ENCODE measurements around the gene PAX5.

Gene PAX5

DNA sequence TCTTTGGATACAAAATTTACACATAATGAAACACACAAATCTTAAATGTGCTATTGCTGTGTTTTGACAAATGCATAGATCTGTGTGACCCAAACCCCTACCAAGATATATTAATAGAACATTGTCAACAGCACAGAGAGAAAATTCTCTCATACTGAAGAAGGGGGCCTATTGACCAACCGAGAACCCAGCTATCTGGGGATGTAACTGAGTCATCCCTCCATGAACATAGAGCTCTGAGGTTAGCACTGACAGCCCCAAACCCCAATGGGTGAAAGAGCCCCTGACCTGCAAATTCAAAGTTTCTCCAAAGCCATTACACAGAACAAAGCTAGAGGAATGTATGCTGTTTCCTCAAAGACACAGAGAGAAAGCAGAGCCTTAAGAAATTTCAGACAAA is 180.8 kb downstream of the PAX5 start:
- Histone ChIP-seq H3K4me3 (ENCODE audit: insufficient read depth, low read depth, low read length, poor library complexity, severe bottlenecking) (no peak overlapping the region), H3K27me3 (replicated peaks; ENCODE audit: control insufficient read depth, insufficient read depth, low read length, poor library complexity, severe bottlenecking) (no peaks in the 10 kb centered on the region), H3K36me3 (ENCODE audit: control insufficient read depth, insufficient read depth, low read length) (no peaks in the 10 kb centered on the region), H3K4me1 (ENCODE audit: control insufficient read depth, insufficient read depth, low read length, poor library complexity, severe bottlenecking) (no peaks in the 10 kb centered on the region), H3K27ac (ENCODE audit: insufficient read depth, low read length, poor library complexity, severe bottlenecking) (no peak overlapping the region), H3K9me3 (ENCODE audit: control insufficient read depth, low read length) (no peaks in the 10 kb centered on the region)
- DNase-seq = no peak

DNA sequence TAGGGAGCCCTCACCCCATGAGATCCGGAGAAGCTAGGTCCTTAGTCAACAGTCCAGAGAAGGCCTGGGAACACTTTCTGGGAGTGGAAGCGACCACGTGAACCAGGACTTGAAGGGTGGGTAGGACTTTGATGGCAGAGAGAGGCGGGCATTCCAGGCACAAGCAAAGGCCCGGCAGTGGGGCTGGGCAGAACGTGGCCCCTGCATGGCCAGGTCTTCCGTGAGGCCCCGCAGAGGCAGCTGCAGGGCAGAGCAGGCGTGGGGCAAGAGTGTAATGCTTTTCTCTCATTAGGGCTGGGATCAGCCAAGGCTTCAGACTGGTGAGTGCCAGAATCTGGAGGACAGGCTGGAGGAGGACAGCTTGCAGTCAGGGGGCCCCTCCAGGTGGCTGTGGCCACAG is 184.1 kb downstream of the PAX5 start:
- DNase-seq = no peak
- no peaks in the 10 kb centered on the region for H3K36me3 ChIP-seq (ENCODE audit: control insufficient read depth, insufficient read depth, low read length)
- no peaks in the 10 kb centered on the region for H3K4me1 ChIP-seq (ENCODE audit: control insufficient read depth, insufficient read depth, low read length, poor library complexity, severe bottlenecking)
- no peaks in the 10 kb centered on the region for H3K27me3 ChIP-seq (replicated peaks; ENCODE audit: control insufficient read depth, insufficient read depth, low read length, poor library complexity, severe bottlenecking)
- no peak overlapping the region for H3K4me3 ChIP-seq (ENCODE audit: insufficient read depth, low read depth, low read length, poor library complexity, severe bottlenecking)
- no peak overlapping the region for H3K27ac ChIP-seq (ENCODE audit: insufficient read depth, low read length, poor library complexity, severe bottlenecking)
- no peaks in the 10 kb centered on the region for H3K9me3 ChIP-seq (ENCODE audit: control insufficient read depth, low read length)

- Histone ChIP-seq H3K36me3 (ENCODE audit: control insufficient read depth, insufficient read depth, low read length) (no peaks in the 10 kb centered on the region), H3K9me3 (ENCODE audit: control insufficient read depth, low read length) (no peaks in the 10 kb centered on the region), H3K4me1 (ENCODE audit: control insufficient read depth, insufficient read depth, low read length, poor library complexity, severe bottlenecking) (no peaks in the 10 kb centered on the region), H3K27ac (ENCODE audit: insufficient read depth, low read length, poor library complexity, severe bottlenecking) (no peak overlapping the region), H3K4me3 (ENCODE audit: insufficient read depth, low read depth, low read length, poor library complexity, severe bottlenecking) (no peak overlapping the region), H3K27me3 (replicated peaks; ENCODE audit: control insufficient read depth, insufficient read depth, low read length, poor library complexity, severe bottlenecking) (no peaks in the 10 kb centered on the region)
- no peak for DNase-seq
Measured at GRCh38 chr9:36848946-36849345, 185.1 kb downstream of the PAX5 start.

DNA sequence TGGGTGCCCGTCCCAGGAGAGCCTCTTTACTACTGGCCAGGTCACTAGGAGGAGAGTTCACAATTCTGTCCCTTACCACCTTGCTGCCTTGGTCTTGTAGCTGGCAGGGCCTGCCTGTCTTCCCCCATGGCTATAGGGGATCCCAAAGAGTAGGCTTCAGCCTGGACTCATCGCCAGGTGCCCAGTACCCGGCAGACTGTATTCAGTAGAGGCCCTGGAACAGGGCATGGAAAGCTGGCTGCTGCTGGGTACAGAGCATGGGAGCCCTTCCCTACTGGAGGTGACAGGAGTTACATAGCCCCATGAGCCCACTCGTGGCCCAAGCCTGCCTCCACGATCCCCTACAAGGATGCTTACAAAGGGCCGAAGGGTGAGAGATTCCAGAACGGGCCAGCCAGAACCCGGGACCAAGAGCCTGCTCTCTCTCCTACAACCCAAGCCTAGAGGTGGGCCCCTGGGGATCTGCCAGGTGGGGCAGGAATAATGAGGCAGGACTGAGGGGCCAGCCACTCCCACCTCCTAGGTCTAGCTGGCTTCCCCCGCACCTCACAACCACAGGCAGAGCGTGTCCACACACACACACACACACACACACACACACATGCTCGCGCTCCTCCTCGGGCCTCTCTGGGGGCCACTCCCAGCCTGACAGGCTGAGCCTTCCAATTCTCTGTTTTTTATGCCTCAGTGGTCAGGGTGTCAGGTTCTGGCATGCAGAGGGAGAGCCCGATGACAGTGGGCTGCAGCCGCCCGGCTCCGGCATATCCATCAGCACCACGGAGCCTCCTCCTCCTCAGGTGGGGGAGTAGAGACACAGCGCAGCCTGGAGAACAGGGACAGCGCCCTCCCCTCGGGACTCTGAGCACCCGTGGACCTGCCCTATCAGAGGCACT is 186.0 kb downstream of the PAX5 start:
- H3K36me3 ChIP-seq (ENCODE audit: control insufficient read depth, insufficient read depth, low read length) = no peaks in the 10 kb centered on the region
- H3K4me3 ChIP-seq (ENCODE audit: insufficient read depth, low read depth, low read length, poor library complexity, severe bottlenecking) = no peak overlapping the region
- H3K27me3 ChIP-seq (replicated peaks; ENCODE audit: control insufficient read depth, insufficient read depth, low read length, poor library complexity, severe bottlenecking) = no peaks in the 10 kb centered on the region
- no peaks in the 10 kb centered on the region for H3K4me1 ChIP-seq (ENCODE audit: control insufficient read depth, insufficient read depth, low read length, poor library complexity, severe bottlenecking)
- no peak for DNase-seq
- no peaks in the 10 kb centered on the region for H3K9me3 ChIP-seq (ENCODE audit: control insufficient read depth, low read length)
- H3K27ac ChIP-seq (ENCODE audit: insufficient read depth, low read length, poor library complexity, severe bottlenecking) = no peak overlapping the region

DNA sequence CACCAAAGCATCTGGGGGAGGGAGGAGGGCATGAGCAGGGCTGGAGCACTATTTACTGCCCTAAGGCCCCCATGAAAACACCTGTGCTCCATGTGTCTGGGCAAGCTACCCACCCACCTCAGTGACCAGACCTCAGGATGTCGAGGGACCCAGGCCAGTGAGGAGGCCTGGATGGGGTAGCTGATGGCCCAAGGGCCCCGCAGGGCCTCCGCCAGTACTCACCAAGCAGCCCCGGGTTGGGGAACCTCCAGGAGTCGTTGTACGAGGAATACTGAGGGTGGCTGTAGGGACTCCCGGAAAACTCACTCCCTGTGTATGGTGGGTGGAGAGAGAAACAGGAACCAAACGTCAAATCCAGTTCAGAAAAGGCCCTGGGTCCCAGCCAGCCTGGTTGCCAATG is 187.4 kb downstream of the PAX5 start:
- Histone ChIP-seq H3K9me3 (ENCODE audit: control insufficient read depth, low read length) (no peaks in the 10 kb centered on the region), H3K27me3 (replicated peaks; ENCODE audit: control insufficient read depth, insufficient read depth, low read length, poor library complexity, severe bottlenecking) (no peaks in the 10 kb centered on the region), H3K4me1 (ENCODE audit: control insufficient read depth, insufficient read depth, low read length, poor library complexity, severe bottlenecking) (no peaks in the 10 kb centered on the region), H3K27ac (ENCODE audit: insufficient read depth, low read length, poor library complexity, severe bottlenecking) (no peak overlapping the region), H3K4me3 (ENCODE audit: insufficient read depth, low read depth, low read length, poor library complexity, severe bottlenecking) (no peak overlapping the region), H3K36me3 (ENCODE audit: control insufficient read depth, insufficient read depth, low read length) (no peaks in the 10 kb centered on the region)
- DNase-seq = no peak

DNA sequence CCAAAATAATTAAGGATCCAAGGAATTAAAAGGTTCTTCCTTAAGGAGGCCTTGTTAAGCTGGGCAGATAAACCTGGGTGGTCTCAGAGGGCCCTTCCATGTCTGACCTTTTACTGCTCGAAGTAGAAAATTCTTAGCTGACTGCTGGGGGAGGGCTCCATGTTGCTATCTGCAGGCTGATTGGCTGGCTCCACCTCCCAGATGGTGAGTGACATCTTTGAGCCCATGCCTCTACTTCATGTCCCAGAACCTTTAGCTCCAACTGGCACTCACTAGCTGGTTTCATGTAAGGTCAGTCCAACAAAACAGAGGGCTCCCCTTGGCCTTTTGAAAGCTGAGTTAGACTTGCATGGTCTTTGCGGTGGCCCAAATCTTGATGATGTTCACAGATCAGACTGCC is 188.2 kb downstream of the PAX5 start:
- H3K4me3 ChIP-seq (ENCODE audit: insufficient read depth, low read depth, low read length, poor library complexity, severe bottlenecking) = no peak overlapping the region
- no peaks in the 10 kb centered on the region for H3K9me3 ChIP-seq (ENCODE audit: control insufficient read depth, low read length)
- DNase-seq = no peak
- no peak overlapping the region for H3K27ac ChIP-seq (ENCODE audit: insufficient read depth, low read length, poor library complexity, severe bottlenecking)
- H3K4me1 ChIP-seq (ENCODE audit: control insufficient read depth, insufficient read depth, low read length, poor library complexity, severe bottlenecking) = no peaks in the 10 kb centered on the region
- H3K27me3 ChIP-seq (replicated peaks; ENCODE audit: control insufficient read depth, insufficient read depth, low read length, poor library complexity, severe bottlenecking) = no peaks in the 10 kb centered on the region
- no peaks in the 10 kb centered on the region for H3K36me3 ChIP-seq (ENCODE audit: control insufficient read depth, insufficient read depth, low read length)

GRCh38 chr9:36844961-36845360 is 189.1 kb downstream of the PAX5 start:
- H3K27me3 ChIP-seq (replicated peaks; ENCODE audit: control insufficient read depth, insufficient read depth, low read length, poor library complexity, severe bottlenecking) = no peaks in the 10 kb centered on the region
- H3K36me3 ChIP-seq (ENCODE audit: control insufficient read depth, insufficient read depth, low read length) = no peaks in the 10 kb centered on the region
- H3K27ac ChIP-seq (ENCODE audit: insufficient read depth, low read length, poor library complexity, severe bottlenecking) = no peak overlapping the region

GRCh38 chr9:36843964-36844363 is 190.1 kb downstream of the PAX5 start:
- H3K27me3 ChIP-seq (replicated peaks; ENCODE audit: control insufficient read depth, insufficient read depth, low read length, poor library complexity, severe bottlenecking) = no peaks in the 10 kb centered on the region
- H3K9me3 ChIP-seq (ENCODE audit: control insufficient read depth, low read length) = no peaks in the 10 kb centered on the region
- H3K4me3 ChIP-seq (ENCODE audit: insufficient read depth, low read depth, low read length, poor library complexity, severe bottlenecking) = no peak overlapping the region
- DNase-seq = no peak
- no peak overlapping the region for H3K27ac ChIP-seq (ENCODE audit: insufficient read depth, low read length, poor library complexity, severe bottlenecking)
- H3K36me3 ChIP-seq (ENCODE audit: control insufficient read depth, insufficient read depth, low read length) = no peaks in the 10 kb centered on the region
- H3K4me1 ChIP-seq (ENCODE audit: control insufficient read depth, insufficient read depth, low read length, poor library complexity, severe bottlenecking) = no peaks in the 10 kb centered on the region

More at GRCh38 chr9:36844961-36845360, 189.1 kb downstream of the PAX5 start:
- Histone ChIP-seq H3K4me1 (ENCODE audit: control insufficient read depth, insufficient read depth, low read length, poor library complexity, severe bottlenecking) (no peaks in the 10 kb centered on the region), H3K9me3 (ENCODE audit: control insufficient read depth, low read length) (no peaks in the 10 kb centered on the region), H3K4me3 (ENCODE audit: insufficient read depth, low read depth, low read length, poor library complexity, severe bottlenecking) (no peak overlapping the region)
- DNase-seq = no peak

DNA sequence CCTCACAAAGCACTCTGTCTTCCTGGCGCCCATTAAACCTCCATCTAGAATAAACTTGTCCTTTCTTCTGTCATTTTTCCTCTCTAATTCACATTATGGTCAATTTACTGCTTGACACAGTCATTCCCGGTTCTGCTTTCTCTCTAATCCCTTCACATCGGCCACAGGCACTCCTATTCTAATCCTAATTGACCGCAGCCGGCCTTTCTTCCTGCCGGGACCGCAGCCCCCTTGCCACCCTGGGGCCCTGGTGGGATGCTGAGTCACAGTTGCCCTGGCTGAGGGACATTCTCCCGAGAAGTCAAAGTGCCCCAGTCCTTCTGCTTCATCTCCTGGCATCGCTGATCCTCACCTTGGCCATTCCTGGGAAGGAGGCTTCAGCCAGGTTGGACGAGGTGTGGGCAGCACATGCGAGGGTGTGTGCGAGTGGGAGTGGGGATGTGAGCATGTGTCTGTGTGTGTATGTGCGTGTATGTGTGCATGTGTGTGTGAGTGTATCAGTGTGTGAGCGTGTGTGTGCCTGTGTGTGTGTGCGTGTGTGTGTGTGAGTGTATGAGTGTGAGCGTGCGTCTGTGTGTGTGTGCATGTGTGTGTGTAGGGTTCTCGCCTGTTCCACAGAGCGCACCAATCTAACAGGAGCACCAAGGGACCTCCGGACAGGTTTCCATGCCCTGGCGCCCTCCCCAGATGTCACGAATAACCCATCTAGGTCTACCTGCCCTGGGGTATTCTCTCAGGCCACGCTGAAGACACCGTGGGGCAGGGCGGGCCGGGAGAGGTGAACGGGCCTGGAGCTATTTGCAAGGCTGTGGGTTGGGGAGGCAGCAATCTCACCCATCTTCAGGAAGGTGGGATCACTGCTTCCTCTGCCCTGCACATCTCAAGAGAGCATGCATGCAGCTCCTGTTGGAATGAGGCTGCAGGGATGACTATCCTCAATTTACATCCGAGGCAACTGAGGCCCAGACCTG is 191.2 kb downstream of the PAX5 start:
- H3K27ac ChIP-seq (ENCODE audit: insufficient read depth, low read length, poor library complexity, severe bottlenecking) = no peak overlapping the region
- H3K4me1 ChIP-seq (ENCODE audit: control insufficient read depth, insufficient read depth, low read length, poor library complexity, severe bottlenecking) = no peaks in the 10 kb centered on the region
- no peaks in the 10 kb centered on the region for H3K9me3 ChIP-seq (ENCODE audit: control insufficient read depth, low read length)
- no peak for DNase-seq
- no peaks in the 10 kb centered on the region for H3K36me3 ChIP-seq (ENCODE audit: control insufficient read depth, insufficient read depth, low read length)
- H3K4me3 ChIP-seq (ENCODE audit: insufficient read depth, low read depth, low read length, poor library complexity, severe bottlenecking) = no peak overlapping the region
- no peaks in the 10 kb centered on the region for H3K27me3 ChIP-seq (replicated peaks; ENCODE audit: control insufficient read depth, insufficient read depth, low read length, poor library complexity, severe bottlenecking)

Measured in effector memory CD4-positive, alpha-beta T cell (primary cell).